ENCODE results near the gene LRRC74B. TPM values are rescaled to one million over a fixed set of nuclear protein-coding genes. Genes with fewer than 3 reads are reported as not detected.
A peak's percentile ranks its signal among the peaks of the same experiment; 100 is the strongest.

The LRRC74B gene
- total RNA-seq, 1 donor from 2014 or later, result not detected

GRCh38 chr22:21012446-21013407 lies 33.0 kb upstream of the LRRC74B start:
- intact Hi-C loops (cut with DNase I), result no loop called here
- DNase-seq, result no peak
- no peak overlapping the region for H3K27ac ChIP-seq
- H3K4me3 ChIP-seq, result no peak overlapping the region
- H3K27me3 ChIP-seq, result no peaks in the 10 kb centered on the region
- H3K9me3 ChIP-seq, result no peaks in the 10 kb centered on the region
- peaks cover 17% of the 10 kb centered on the region for H3K4me1 ChIP-seq
- no peak for ATAC-seq
- no peak for TF ChIP-seq CTCF (IDR thresholded peaks at IDR 0.05)
- H3K36me3 ChIP-seq, result no peaks in the 10 kb centered on the region

- no peaks in the 10 kb centered on the region for H3K36me3 ChIP-seq
- no peak for TF ChIP-seq CTCF (IDR thresholded peaks at IDR 0.05)
- intact Hi-C loops (cut with DNase I), result no loop called here
- no peaks in the 10 kb centered on the region for H3K27me3 ChIP-seq
- H3K4me1 ChIP-seq, result peaks cover 17% of the 10 kb centered on the region
- H3K9me3 ChIP-seq, result no peaks in the 10 kb centered on the region
- DNase-seq (no peak), ATAC-seq (no peak)
- peak overlapping the region; percentile 70 for H3K27ac ChIP-seq
- peak overlapping the region; percentile 53 for H3K4me3 ChIP-seq
Measured at GRCh38 chr22:21013657-21014201, 32.0 kb upstream of the LRRC74B start.

GRCh38 chr22:21014202-21014725 lies 31.5 kb upstream of the LRRC74B start:
- peak overlapping the region; percentile 53 for H3K4me3 ChIP-seq
- peak overlapping the region; percentile 70 for H3K27ac ChIP-seq
- intact Hi-C loops (cut with DNase I), result no loop called here
- no peak for TF ChIP-seq CTCF (IDR thresholded peaks at IDR 0.05)
- DNase-seq (peak; percentile 90), ATAC-seq (peak; percentile 87)
- peaks cover 17% of the 10 kb centered on the region for H3K4me1 ChIP-seq
- no peaks in the 10 kb centered on the region for H3K36me3 ChIP-seq
- H3K9me3 ChIP-seq, result no peaks in the 10 kb centered on the region
- no peaks in the 10 kb centered on the region for H3K27me3 ChIP-seq

GRCh38 chr22:21014726-21015465 lies 30.9 kb upstream of the LRRC74B start, which contains the start of gene P2RX6:
Gene P2RX6, plus strand, starts transcription at chr22:21015165. Its CDS starts 10 bp downstream, at chr22:21015175.
- peak; percentile 60 for ATAC-seq
- DNase-seq, result no peak
- Histone ChIP-seq H3K4me1 (peaks cover 17% of the 10 kb centered on the region), H3K9me3 (no peaks in the 10 kb centered on the region), H3K4me3 (peak within 1 kb of the TSS; percentile 53), H3K27me3 (no peaks in the 10 kb centered on the region), H3K36me3 (no peaks in the 10 kb centered on the region), H3K27ac (peak within 1 kb of the TSS; percentile 70)
- intact Hi-C loops (cut with DNase I), result no loop called here
- TF ChIP-seq CTCF (IDR thresholded peaks at IDR 0.05), result no peak

- H3K27me3 ChIP-seq, result no peaks in the 10 kb centered on the region
- H3K4me3 ChIP-seq, result no peak overlapping the region
- ATAC-seq (no peak), DNase-seq (no peak)
- H3K27ac ChIP-seq, result peak overlapping the region; percentile 70
- no peaks in the 10 kb centered on the region for H3K36me3 ChIP-seq
- H3K9me3 ChIP-seq, result no peaks in the 10 kb centered on the region
- intact Hi-C loops (cut with DNase I), result no loop called here
- TF ChIP-seq CTCF (IDR thresholded peaks at IDR 0.05), result no peak
- peaks cover 17% of the 10 kb centered on the region for H3K4me1 ChIP-seq
Measured at GRCh38 chr22:21015466-21016006, 30.2 kb upstream of the LRRC74B start.
